Keratinocyte (primary cell): ENCODE data around the gene PCBD2. TPM values are rescaled to one million over a fixed set of nuclear protein-coding genes. Genes with fewer than 3 reads are reported as not detected.

Experiments used
- DNase-seq: peaks from one replicate; pipeline ENCODE4 v3.0.0-alpha.2; 2011; ENCODE audit warnings: low read depth, missing footprints, low spot score
- FAIRE-seq: peaks from 2 replicates; lab custom pipeline; 2011; peaks lifted over from hg19 to GRCh38; lab: Jason Lieb, UNC
- H2AFZ ChIP-seq: 2 replicates; pipeline ENCODE4 v1.6.0; 2012; ENCODE audit warnings: low read length, control low read depth, inconsistent platforms; ENCODE audit not compliant: control insufficient read depth
- H3K27ac ChIP-seq: 2 replicates; pipeline ENCODE4 v1.5.1; 2011; ENCODE audit warnings: low read length; ENCODE audit not compliant: control insufficient read depth, insufficient read depth
- H3K27me3 ChIP-seq: 3 replicates; pipeline ENCODE4 v1.6.0; 2011; ENCODE audit warnings: low read length; ENCODE audit not compliant: control insufficient read depth, insufficient read depth; ENCODE audit errors: extremely low read depth
- H3K36me3 ChIP-seq, 2 experiments: 2 replicates in 1 of 2; 3 replicates in 1 of 2; pipeline ENCODE4 v1.5.1; 2011; ENCODE audit warnings: low read length in 2 of 2, mild to moderate bottlenecking in 1 of 2; ENCODE audit not compliant: control insufficient read depth in 2 of 2, insufficient read depth in 2 of 2; ENCODE audit errors: extremely low read depth in 1 of 2
- H3K4me1 ChIP-seq: 3 replicates; pipeline ENCODE4 v1.5.1; 2011; ENCODE audit warnings: low read length; ENCODE audit not compliant: control insufficient read depth, insufficient read depth; ENCODE audit errors: extremely low read depth
- H3K4me2 ChIP-seq: 3 replicates; pipeline ENCODE4 v1.6.0; 2011; ENCODE audit warnings: low read depth, low read length; ENCODE audit not compliant: control insufficient read depth, insufficient read depth; ENCODE audit errors: extremely low read depth
- H3K4me3 ChIP-seq, 3 experiments: fragments of 200-600 bp in 1 of 3; sonication (generic) in 1 of 3; 2 replicates in 2 of 3; 3 replicates in 1 of 3; pipeline ENCODE4 v1.5.1; 2011 to 2016; ENCODE audit warnings: low read length in 3 of 3, mild to moderate bottlenecking in 3 of 3, control low read depth in 2 of 3, inconsistent platforms in 1 of 3, low read depth in 1 of 3, mixed read lengths in 1 of 3, mixed run types in 1 of 3, moderate library complexity in 1 of 3; ENCODE audit not compliant: control insufficient read depth in 2 of 3, insufficient read depth in 2 of 3; ENCODE audit errors: extremely low read depth in 1 of 3
- H3K79me2 ChIP-seq: 2 replicates; pipeline ENCODE4 v1.6.0; 2012; ENCODE audit warnings: low read length; ENCODE audit not compliant: control insufficient read depth, insufficient read depth
- H3K9ac ChIP-seq: 3 replicates; pipeline ENCODE4 v1.6.0; 2011; ENCODE audit warnings: low read length; ENCODE audit not compliant: control insufficient read depth, insufficient read depth; ENCODE audit errors: extremely low read depth
- H3K9me1 ChIP-seq: 3 replicates; pipeline ENCODE4 v1.6.0; 2011; ENCODE audit warnings: low read length; ENCODE audit not compliant: control insufficient read depth, insufficient read depth; ENCODE audit errors: extremely low read depth
- H3K9me3 ChIP-seq: 2 replicates; pipeline ENCODE4 v1.5.1; 2012; ENCODE audit warnings: low read depth, low read length; ENCODE audit not compliant: control insufficient read depth
- H4K20me1 ChIP-seq: 3 replicates; pipeline ENCODE4 v1.6.0; 2011; ENCODE audit warnings: low read length; ENCODE audit not compliant: control insufficient read depth, insufficient read depth; ENCODE audit errors: extremely low read depth
- EZH2 ChIP-seq: IDR thresholded peaks from one replicate; pipeline ENCODE4 v1.6.1; 2012; ENCODE audit warnings: inconsistent platforms, mild to moderate bottlenecking, low read length, moderate library complexity
- dilution Hi-C: fragments of 300-500 bp; cut with MboI; formaldehyde crosslinking; loops from one replicate; pipeline ENCODE4 v1.7.0; 2020; ENCODE audit warnings: low sequenced_read_pairs; ENCODE audit not compliant: extremely low pct_ligation_motif_present
- polyA plus RNA-seq, 5 experiments: library from polyadenylated mRNA; depleted of rRNA in 3 of 5; stranded (reverse) in 3 of 5; stranded (forward) in 1 of 5; unstranded in 1 of 5; fragments of >200 nt; gene quantifications; 1 replicate in 1 of 5; 2 replicates in 3 of 5; 3 replicates in 1 of 5; pipeline versions ENCODE4 v1.2.1 to v1.2.3, GENCODE V29; 2011 to 2012; ENCODE audit warnings: missing spikeins in 2 of 5, low read depth in 1 of 5, low replicate concordance in 1 of 5
- TF ChIP-seq, protein P1 (sequence below), 3 experiments: IDR thresholded peaks in 1 of 3; conservative IDR thresholded peaks in 1 of 3; optimal IDR thresholded peaks in 1 of 3; 2 replicates in 2 of 3; 3 replicates in 1 of 3; pipeline versions ENCODE3 to v1.5.1; 2011; ENCODE audit warnings: low read length in 3 of 3, mild to moderate bottlenecking in 3 of 3, moderate library complexity in 2 of 3, control low read depth in 1 of 3, inconsistent platforms in 1 of 3; ENCODE audit not compliant: insufficient read depth in 2 of 3; ENCODE audit errors: extremely low read depth in 1 of 3

Gene PCBD2
- polyA plus RNA-seq, 1 donor (not counting 4 experiments of a cell fraction or from before 2014, with no cell fraction given), result 6.2 TPM

DNA sequence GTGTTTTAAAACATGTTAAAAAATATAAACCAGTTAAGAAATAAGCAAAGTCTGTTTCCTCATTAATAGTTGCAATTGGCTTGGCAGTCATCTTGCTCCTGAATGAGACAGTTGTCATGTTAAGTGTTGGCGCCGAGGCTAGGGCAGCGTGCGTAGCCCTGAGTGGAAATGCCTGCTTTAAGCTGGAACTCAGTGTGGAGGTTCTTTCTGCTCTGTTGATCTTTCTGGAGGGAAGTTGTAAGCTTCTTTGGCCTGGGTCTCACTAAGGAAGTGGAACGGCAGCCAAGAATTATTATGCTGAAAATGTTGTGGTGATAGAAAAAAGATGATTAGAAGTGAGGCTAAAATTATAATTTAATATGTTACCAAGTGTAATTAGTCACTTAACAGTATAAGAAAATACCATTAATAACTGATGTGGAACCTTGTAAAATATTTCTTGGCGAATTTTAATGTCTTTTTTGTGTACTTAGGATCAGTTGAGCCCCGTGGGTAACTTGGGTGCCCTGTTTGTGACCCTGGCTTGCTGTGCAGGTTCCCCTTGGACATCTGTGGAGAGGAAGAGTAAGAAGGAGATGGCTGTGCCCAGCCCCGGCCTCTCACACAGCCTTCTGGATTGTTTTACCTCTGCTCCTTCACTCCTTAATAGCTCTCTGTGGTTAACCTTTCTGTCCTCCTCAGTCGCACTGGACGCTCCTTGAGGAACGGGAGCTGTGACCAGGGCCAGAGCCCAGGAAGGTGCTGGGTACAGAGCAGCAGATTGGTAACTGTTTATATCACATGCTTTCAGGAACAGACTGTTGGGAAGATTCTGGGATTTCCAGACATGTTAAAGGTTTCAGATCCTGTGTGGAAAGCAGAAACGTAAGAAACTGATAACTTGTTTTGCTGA lies 31.0 kb downstream of the PCBD2 start:
- no peaks in the 10 kb centered on the region for H3K9me1 ChIP-seq
- H3K4me1 ChIP-seq, result no peaks in the 10 kb centered on the region
- DNase-seq (no peak), FAIRE-seq (no peak)
- peaks cover 0 to 11% of the 10 kb centered on the region in 2 experiments for H3K36me3 ChIP-seq
- no peaks in the 10 kb centered on the region for H3K27me3 ChIP-seq
- dilution Hi-C loops, result no loop called here
- no peaks in the 10 kb centered on the region for H4K20me1 ChIP-seq
- no peak overlapping the region for H3K4me3 ChIP-seq
- H2AFZ ChIP-seq, result no peak overlapping the region
- H3K27ac ChIP-seq, result no peak overlapping the region
- no peak overlapping the region for H3K4me2 ChIP-seq
- TF ChIP-seq, protein P1, sequence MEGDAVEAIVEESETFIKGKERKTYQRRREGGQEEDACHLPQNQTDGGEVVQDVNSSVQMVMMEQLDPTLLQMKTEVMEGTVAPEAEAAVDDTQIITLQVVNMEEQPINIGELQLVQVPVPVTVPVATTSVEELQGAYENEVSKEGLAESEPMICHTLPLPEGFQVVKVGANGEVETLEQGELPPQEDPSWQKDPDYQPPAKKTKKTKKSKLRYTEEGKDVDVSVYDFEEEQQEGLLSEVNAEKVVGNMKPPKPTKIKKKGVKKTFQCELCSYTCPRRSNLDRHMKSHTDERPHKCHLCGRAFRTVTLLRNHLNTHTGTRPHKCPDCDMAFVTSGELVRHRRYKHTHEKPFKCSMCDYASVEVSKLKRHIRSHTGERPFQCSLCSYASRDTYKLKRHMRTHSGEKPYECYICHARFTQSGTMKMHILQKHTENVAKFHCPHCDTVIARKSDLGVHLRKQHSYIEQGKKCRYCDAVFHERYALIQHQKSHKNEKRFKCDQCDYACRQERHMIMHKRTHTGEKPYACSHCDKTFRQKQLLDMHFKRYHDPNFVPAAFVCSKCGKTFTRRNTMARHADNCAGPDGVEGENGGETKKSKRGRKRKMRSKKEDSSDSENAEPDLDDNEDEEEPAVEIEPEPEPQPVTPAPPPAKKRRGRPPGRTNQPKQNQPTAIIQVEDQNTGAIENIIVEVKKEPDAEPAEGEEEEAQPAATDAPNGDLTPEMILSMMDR (optimal IDR thresholded peaks at IDR 0.05 in 1 of 3, IDR thresholded peaks at IDR 0.05 in 1 of 3, conservative IDR thresholded peaks at IDR 0.05 in 1 of 3; ENCODE audit: extremely low read depth in 1 of 3, insufficient read depth in 2 of 3, low read length in 3 of 3), result no peak
- TF ChIP-seq EZH2, result no peak
- no peaks in the 10 kb centered on the region for H3K79me2 ChIP-seq
- H3K9ac ChIP-seq, result no peak overlapping the region
- no peaks in the 10 kb centered on the region for H3K9me3 ChIP-seq

DNA sequence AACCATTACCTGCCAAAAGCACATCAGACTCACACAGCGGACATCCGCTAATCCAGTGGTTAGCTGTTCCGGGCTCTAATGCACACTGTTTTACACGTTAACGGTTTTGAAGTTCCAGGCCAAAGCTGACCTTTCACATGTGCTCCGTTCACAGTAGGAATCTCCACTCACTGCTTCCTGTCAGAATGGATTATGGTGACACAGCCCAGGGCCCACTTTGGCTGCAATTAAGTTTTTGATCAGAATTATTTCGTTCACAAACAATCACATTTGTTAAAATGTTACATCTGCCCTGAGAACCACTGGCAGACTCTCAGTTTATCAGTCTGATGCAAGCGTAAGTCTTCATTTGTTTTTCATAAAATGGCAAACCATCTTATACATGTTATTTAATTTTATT lies 32.6 kb downstream of the PCBD2 start:
- Histone ChIP-seq H3K4me2 (no peak overlapping the region), H2AFZ (no peak overlapping the region), H3K27me3 (no peaks in the 10 kb centered on the region), H3K79me2 (no peaks in the 10 kb centered on the region), H3K27ac (no peak overlapping the region), H3K9ac (no peak overlapping the region), H3K4me3 (no peak overlapping the region), H3K9me3 (no peaks in the 10 kb centered on the region), H3K4me1 (no peaks in the 10 kb centered on the region), H3K36me3 (peaks cover 0 to 11% of the 10 kb centered on the region in 2 experiments), H4K20me1 (no peaks in the 10 kb centered on the region), H3K9me1 (no peaks in the 10 kb centered on the region)
- DNase-seq (no peak), FAIRE-seq (no peak)
- dilution Hi-C loops, result no loop called here
- TF ChIP-seq EZH2, result no peak
- TF ChIP-seq, protein P1 (optimal IDR thresholded peaks at IDR 0.05 in 1 of 3, IDR thresholded peaks at IDR 0.05 in 1 of 3, conservative IDR thresholded peaks at IDR 0.05 in 1 of 3; ENCODE audit: extremely low read depth in 1 of 3, insufficient read depth in 2 of 3, low read length in 3 of 3), result no peak
